Stimulated activated CD4-positive, alpha-beta T cell treated with anti-CD3 and anti-CD28 coated beads, Interleukin-2, amount 100 ng/mL, for 4 hours (primary cell): Measurements from ENCODE around the gene FNDC3B.

Source experiments
- DNase-seq: peaks from one replicate; pipeline ENCODE4 v3.0.0-alpha.2; 2020; ENCODE audit warnings: low read depth

Gene FNDC3B

DNA sequence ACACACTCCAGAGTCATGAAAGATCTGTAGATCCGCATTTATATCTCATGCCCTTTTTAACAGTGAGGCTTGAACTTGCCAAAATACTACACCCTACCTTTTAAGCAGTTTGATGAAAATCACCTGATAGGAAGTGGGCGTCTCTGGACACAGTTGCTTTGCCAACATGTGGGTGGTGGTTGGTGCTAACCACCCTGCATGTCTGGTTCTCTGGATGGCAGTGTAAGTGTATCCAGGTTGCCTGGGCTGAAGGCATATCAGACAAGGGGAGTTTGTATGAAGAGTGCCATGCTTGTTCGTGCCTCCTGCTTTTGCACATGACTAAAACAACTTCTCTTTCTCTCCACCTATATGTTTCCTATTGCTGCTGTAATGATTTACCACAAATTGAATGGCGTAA, 249.3 kb downstream of the FNDC3B start:
- no peak for DNase-seq

GRCh38 chr3:172289583-172289982, 250.2 kb downstream of the FNDC3B start:
- no peak for DNase-seq

DNA sequence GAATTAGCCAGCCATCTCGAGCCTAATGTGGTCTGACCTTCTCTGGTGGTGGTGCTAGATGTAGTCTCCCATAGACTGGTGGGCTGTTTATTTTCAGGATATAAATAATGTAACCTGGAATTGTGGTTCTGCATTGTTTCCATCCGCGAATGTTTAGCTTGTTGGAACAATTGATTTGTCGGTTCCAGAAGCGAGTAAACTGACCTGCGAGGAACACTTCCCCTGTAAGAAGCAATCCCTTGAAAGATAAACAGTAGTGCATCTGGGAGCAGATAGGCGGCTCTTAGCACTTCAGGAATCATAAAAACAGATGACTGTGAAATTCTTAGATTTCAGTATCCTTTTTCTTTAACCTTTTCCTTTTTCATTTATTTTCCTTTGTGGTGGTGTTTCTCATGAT, 251.1 kb downstream of the FNDC3B start:
- DNase-seq, result no peak

GRCh38 chr3:172291650-172292049, 252.3 kb downstream of the FNDC3B start:
- no peak for DNase-seq

GRCh38 chr3:172292422-172292821, 253.0 kb downstream of the FNDC3B start:
- DNase-seq, result no peak

GRCh38 chr3:172293093-172293492, 253.7 kb downstream of the FNDC3B start:
- no peak for DNase-seq

DNA sequence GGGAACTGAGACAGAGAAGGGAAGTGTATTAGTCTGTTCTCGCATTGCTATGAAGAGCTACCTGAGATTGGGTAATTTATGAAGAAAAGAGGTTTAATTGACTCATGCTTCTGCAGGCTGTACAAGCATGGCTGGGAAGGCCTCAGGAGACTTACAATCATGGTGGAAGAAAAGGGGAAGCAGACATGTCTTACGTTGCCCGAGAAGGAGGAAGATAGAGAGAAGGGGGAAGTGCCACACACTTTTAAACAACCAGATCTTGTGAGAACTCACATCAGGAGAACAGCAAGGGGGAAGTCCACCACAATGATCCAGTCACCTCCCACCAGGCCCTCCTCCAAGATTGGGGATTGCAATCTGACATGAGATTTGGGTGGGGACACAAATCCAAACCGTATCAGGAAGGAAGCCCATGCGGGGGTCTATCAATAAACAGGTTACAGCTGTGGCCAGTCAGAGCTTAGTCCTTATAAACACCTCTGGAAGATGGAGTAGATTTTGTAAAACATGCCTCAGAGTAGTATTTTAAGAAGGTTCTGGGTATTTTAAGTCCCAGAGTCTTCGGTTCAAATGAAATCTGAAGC, 254.9 kb downstream of the FNDC3B start:
- DNase-seq, result no peak

- no peak for DNase-seq
These were observed 257.0 kb downstream of the FNDC3B start for GRCh38 chr3:172296248-172296974.

DNA sequence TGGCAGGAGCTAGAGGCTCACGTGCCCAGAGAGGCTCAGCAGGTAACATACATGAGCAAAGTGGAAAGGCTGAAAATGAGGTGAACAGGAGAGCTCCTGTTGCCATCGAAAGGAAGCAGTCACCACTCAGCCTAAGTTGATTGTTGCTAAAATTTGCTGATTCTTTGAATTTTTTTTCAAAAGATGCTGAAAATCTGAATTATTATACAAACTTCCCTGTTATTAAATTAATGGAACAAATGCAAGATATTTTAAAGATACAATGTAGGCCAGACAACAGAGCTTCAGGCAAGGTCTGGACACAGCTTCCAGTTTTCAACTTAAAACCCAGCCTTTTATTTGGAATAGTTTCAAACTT, 257.6 kb downstream of the FNDC3B start:
- no peak for DNase-seq

DNA sequence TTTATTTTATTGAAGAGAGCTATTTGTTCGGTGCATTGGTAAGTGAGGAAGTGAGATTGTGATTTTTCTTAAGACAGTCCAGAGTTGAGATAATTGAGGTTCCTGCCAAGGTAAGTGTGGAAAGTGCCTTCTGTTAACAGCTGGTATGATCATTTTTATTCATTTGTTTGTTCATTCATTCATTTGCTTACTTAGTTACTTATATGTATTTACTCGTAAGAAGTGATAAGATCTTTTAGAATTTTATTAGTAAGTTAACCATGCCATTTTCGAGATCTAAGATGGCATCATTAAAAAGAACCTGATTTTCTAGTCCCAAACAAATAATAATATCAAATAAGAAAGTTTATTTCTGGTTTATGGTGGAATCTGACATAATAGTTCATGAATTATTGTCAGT, 258.9 kb downstream of the FNDC3B start:
- DNase-seq, result no peak

GRCh38 chr3:172300187-172300586, 260.8 kb downstream of the FNDC3B start:
- no peak for DNase-seq

GRCh38 chr3:172300862-172301261, 261.5 kb downstream of the FNDC3B start:
- no peak for DNase-seq

DNA sequence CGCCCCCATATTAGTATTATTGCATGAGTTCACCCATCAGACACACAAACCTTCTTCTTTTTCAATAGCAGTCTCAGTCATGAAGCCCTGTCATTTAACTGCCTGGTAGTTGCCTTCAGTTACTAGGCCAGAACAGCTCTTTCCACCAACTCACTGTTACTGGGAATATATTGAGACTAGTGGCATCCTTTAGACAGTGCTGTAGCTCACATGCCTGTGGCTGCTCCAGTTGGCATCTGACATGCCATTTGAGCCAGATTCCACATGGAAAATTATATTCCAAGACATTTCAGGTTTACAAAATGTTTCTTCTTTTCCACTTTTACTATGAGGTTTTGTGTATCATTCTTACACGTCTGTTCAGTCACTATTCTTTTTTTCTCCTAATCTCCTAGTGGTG, 262.8 kb downstream of the FNDC3B start:
- no peak for DNase-seq

DNA sequence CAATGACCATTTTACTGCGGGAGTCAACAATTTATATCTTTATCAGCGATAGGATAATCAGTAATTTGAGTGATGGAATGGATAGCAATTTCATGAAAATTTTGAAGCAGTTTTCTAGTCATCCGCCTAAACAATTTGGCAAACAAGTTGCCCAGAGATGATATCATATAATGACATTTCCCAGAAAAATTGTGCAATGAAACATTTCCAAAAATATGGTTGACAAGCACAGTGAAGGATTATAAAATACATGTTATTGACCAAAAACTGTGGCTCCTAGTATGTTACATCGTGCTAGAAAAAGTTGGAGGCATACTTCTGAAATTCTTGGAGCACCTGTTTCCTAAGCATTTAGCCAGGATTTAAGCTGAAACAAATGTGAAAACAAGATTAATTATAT, 263.8 kb downstream of the FNDC3B start:
- DNase-seq, result no peak

DNA sequence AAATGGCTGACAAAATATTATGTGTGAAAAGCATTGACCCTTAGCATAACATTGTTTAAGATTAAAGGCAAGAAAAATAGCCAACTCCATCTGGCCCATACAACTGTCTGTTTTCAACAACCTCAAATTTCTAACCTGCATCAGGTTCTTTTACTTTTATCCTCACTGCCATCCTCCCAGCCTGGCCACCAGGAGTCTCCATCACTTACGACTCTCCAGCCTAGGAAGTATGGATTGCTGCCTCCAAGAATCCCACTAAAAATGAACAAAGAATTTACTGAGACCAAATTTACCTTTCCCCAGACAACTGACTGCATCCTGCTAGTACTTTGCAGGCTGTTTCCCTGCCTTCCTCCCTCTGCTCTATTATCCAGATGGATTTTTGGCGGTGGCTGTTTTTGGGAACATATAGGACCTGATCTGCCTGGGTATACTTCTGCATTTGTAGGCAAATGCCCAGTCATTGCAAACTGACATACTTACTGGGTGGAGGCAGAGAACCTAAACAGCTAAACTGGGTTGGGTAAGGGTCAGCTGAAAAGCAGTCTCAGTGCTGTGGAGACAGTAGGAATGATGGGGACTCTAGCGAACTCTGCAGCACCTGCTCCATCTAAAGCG, 264.7 kb downstream of the FNDC3B start:
- DNase-seq, result no peak

DNA sequence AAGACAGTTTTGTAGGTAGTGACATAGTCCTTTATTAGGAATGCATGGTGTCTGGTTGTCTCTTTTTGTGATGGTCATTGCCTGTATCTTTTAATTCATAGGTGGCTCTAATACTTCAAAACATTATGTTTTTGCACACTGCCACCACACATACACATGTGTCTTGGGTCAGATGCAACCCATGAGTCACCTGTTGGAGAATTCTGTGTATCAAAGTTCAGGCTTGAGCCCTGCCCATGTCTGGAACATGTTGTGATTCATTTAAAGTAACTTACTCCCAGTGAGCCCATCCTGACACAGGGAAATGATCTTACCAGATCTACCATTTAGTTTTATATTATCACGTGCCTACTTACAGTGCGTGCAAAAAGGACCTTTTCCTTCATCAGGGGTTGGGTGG, 266.2 kb downstream of the FNDC3B start:
- DNase-seq, result no peak

DNA sequence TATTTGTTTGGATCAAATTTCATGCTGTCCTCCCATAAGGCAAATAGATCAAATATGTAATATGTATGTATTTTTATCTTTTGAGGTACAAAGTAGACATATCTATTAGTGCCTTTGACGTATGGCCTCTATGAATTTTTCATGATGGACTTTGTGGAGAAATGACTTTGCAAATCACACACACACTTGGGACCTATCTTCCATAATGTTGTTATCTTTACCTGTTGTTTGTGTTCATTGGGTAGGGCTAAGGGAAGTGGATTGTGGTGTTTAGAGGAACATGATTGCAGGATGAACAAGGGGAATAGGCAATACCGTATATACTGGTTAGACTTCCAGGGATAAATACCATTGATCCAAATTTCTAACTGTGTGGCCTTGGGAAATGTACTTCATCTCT, 266.6 kb downstream of the FNDC3B start:
- no peak for DNase-seq

GRCh38 chr3:172307141-172307560, 267.8 kb downstream of the FNDC3B start:
- no peak for DNase-seq

DNA sequence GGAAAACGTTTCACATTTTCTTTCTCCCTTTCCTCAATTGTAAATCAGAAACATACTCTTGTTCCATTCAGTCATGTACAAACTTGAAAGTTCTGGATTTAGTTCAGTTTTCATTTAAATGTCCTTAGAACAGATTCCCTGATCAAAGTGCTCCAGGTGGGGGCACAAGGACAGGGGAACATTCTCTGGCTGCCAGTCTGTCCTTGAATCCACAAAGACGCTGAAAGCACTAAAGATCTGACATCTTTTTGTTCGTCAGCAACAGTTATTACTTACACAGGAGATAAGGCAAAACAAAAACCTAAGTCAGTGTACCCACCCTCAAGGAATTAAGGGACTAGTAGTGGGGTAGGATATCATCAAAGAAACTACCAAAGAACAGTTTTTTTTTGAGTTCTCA, 269.7 kb downstream of the FNDC3B start:
- DNase-seq, result no peak

- DNase-seq, result no peak
These were observed 270.5 kb downstream of the FNDC3B start for GRCh38 chr3:172309741-172310427.

- DNase-seq, result no peak
These were observed 271.0 kb downstream of the FNDC3B start for GRCh38 chr3:172310428-172310760.

GRCh38 chr3:172311217-172311616, 271.8 kb downstream of the FNDC3B start:
- DNase-seq, result no peak

DNA sequence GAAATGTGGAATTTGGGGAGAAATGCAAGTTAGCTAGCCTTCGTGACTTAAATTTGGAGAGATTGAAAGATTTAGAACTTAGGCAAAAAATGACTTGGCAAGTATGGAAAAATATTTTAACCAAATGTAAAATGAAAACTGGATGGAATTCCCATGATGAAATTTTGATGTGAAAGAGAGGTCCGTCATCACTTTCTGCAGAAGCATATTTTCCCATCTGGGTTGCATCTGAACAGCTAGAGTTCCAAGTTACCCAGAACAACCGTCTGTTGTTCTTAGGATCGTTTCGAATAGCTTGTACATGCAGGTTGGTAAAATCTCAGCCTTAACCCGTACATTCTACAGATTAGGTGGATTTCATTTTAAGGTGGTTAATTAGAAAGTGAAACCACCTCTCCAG, 272.6 kb downstream of the FNDC3B start:
- DNase-seq, result no peak
